Mesothelial cell of epicardium (in vitro differentiated cells): ENCODE data around the gene TMEM158. TPM values are rescaled to one million over a fixed set of nuclear protein-coding genes. Genes with fewer than 3 reads are reported as not detected.

ENCODE experiments used
- DNase-seq, 2 experiments: peaks; one replicate each; pipeline ENCODE4 v3.0.0; 2021; ENCODE audit warnings: low spot score in 2 of 2; ENCODE audit not compliant: unreplicated experiment in 2 of 2
- H3K27ac Mint-ChIP-seq: 2 replicates; pipeline ENCODE4 v1.8.0; 2021; ENCODE audit warnings: mixed read lengths
- H3K27me3 Mint-ChIP-seq: 2 replicates; pipeline ENCODE4 v1.8.0; 2021; ENCODE audit warnings: low read depth, mixed read lengths
- H3K36me3 Mint-ChIP-seq: 2 replicates; pipeline ENCODE4 v1.8.0; 2021; ENCODE audit warnings: mixed read lengths
- H3K4me1 Mint-ChIP-seq: 2 replicates; pipeline ENCODE4 v1.8.0; 2021; ENCODE audit warnings: mixed read lengths
- H3K4me3 Mint-ChIP-seq: 2 replicates; pipeline ENCODE4 v1.8.0; 2021; ENCODE audit warnings: mild to moderate bottlenecking, moderate library complexity, mixed read lengths
- H3K9me3 Mint-ChIP-seq: 2 replicates; pipeline ENCODE4 v1.8.0; 2021; ENCODE audit warnings: mixed read lengths
- CTCF ChIP-seq: fragments of 200-600 bp; sonication (generic); IDR thresholded peaks from one replicate; pipeline ENCODE4 v1.5.0; 2021; ENCODE audit warnings: antibody characterized with exemption; ENCODE audit not compliant: unreplicated experiment
- total RNA-seq: library from RNA; stranded (reverse); gene quantifications from 3 replicates; pipeline ENCODE4 v1.2.1, GENCODE V29; 2021

The TMEM158 gene
- total RNA-seq = 3.6 to 5.1 TPM (median 4.3 TPM) in 3 replicates

- Mint-ChIP-seq H3K4me1 (peaks cover 20% of the 10 kb centered on the region), H3K27ac (no peak within 1 kb of the TSS), H3K9me3 (no peaks in the 10 kb centered on the region), H3K27me3 (peaks cover 80% of the 10 kb centered on the region), H3K36me3 (no peaks in the 10 kb centered on the region), H3K4me3 (peak within 1 kb of the TSS; percentile 71)
- DNase-seq = peak; percentile 74 to 77
- TF ChIP-seq CTCF = no peak
Observed at GRCh38 chr3:45226206-45226915, at the start of gene TMEM158. TMEM158 (minus strand) TSS chr3:45226287; CDS start chr3:45226027, 260 bp downstream.

- no peak for TF ChIP-seq CTCF
- Mint-ChIP-seq H3K27me3 (peaks cover 8% of the 10 kb centered on the region), H3K4me1 (no peaks in the 10 kb centered on the region), H3K9me3 (peaks cover 31% of the 10 kb centered on the region), H3K27ac (no peak overlapping the region), H3K4me3 (no peak overlapping the region), H3K36me3 (no peaks in the 10 kb centered on the region)
- no peak for DNase-seq
Observed at GRCh38 chr3:45275006-45275704, 49.1 kb upstream of the TMEM158 start.

- Mint-ChIP-seq H3K4me1 (peaks cover 2% of the 10 kb centered on the region), H3K36me3 (no peaks in the 10 kb centered on the region), H3K9me3 (peaks cover 19% of the 10 kb centered on the region), H3K4me3 (no peak overlapping the region), H3K27ac (no peak overlapping the region), H3K27me3 (peaks cover 8% of the 10 kb centered on the region)
- no peak for DNase-seq
- TF ChIP-seq CTCF = no peak
Observed at GRCh38 chr3:45273681-45274515, 47.8 kb upstream of the TMEM158 start.

- TF ChIP-seq CTCF = no peak
- peaks cover 2% of the 10 kb centered on the region for H3K4me1 Mint-ChIP-seq
- H3K27me3 Mint-ChIP-seq = peaks cover 8% of the 10 kb centered on the region
- no peaks in the 10 kb centered on the region for H3K36me3 Mint-ChIP-seq
- DNase-seq = no peak
- H3K9me3 Mint-ChIP-seq = peaks cover 9% of the 10 kb centered on the region
- H3K27ac Mint-ChIP-seq = no peak overlapping the region
- H3K4me3 Mint-ChIP-seq = no peak overlapping the region
Observed at GRCh38 chr3:45272828-45273470, 46.9 kb upstream of the TMEM158 start.
